Measurements from ENCODE around the gene TRIM56. TPM values are rescaled to one million over a fixed set of nuclear protein-coding genes. Genes with fewer than 3 reads are reported as not detected.
"Not testable (repeated sequence)": the region's sequence is repeated elsewhere in the genome, so short reads cannot be mapped to it uniquely, and the experiment has no call there.

The TRIM56 gene, protein sequence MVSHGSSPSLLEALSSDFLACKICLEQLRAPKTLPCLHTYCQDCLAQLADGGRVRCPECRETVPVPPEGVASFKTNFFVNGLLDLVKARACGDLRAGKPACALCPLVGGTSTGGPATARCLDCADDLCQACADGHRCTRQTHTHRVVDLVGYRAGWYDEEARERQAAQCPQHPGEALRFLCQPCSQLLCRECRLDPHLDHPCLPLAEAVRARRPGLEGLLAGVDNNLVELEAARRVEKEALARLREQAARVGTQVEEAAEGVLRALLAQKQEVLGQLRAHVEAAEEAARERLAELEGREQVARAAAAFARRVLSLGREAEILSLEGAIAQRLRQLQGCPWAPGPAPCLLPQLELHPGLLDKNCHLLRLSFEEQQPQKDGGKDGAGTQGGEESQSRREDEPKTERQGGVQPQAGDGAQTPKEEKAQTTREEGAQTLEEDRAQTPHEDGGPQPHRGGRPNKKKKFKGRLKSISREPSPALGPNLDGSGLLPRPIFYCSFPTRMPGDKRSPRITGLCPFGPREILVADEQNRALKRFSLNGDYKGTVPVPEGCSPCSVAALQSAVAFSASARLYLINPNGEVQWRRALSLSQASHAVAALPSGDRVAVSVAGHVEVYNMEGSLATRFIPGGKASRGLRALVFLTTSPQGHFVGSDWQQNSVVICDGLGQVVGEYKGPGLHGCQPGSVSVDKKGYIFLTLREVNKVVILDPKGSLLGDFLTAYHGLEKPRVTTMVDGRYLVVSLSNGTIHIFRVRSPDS
- total RNA-seq (10 to 100 TPM; 15.3 to 20.4 TPM), polyA plus RNA-seq (ENCODE audit: insufficient read depth, low read depth, low replicate concordance) (8.7 TPM)
- long read RNA-seq, donor 1, full-length matches to known transcripts: 8 of 8 reads
- long read RNA-seq, donor 1, partial matches to known transcripts: 0 of 8 reads
- long read RNA-seq, donor 1, other reads (novel, unspliced or antisense): 0 of 8 reads
- long read RNA-seq, donor 2, full-length matches to known transcripts: 3 of 3 reads
- long read RNA-seq, donor 2, partial matches to known transcripts: 0 of 3 reads
- long read RNA-seq, donor 2, other reads (novel, unspliced or antisense): 0 of 3 reads

- Histone ChIP-seq H3K9me3 (no peaks in the 10 kb centered on the region), H3K4me3 (peak within 1 kb of the TSS; percentile 50 to 83), H3K27ac (peak within 1 kb of the TSS; percentile 89 to 93), H3K36me3 (ENCODE audit: low read depth, missing control alignments) (no peaks in the 10 kb centered on the region), H3K4me1 (peaks cover 16% of the 10 kb centered on the region), H3K27me3 (no peaks in the 10 kb centered on the region)
- peak; percentile 91 for DNase-seq
- TF ChIP-seq, protein P1, sequence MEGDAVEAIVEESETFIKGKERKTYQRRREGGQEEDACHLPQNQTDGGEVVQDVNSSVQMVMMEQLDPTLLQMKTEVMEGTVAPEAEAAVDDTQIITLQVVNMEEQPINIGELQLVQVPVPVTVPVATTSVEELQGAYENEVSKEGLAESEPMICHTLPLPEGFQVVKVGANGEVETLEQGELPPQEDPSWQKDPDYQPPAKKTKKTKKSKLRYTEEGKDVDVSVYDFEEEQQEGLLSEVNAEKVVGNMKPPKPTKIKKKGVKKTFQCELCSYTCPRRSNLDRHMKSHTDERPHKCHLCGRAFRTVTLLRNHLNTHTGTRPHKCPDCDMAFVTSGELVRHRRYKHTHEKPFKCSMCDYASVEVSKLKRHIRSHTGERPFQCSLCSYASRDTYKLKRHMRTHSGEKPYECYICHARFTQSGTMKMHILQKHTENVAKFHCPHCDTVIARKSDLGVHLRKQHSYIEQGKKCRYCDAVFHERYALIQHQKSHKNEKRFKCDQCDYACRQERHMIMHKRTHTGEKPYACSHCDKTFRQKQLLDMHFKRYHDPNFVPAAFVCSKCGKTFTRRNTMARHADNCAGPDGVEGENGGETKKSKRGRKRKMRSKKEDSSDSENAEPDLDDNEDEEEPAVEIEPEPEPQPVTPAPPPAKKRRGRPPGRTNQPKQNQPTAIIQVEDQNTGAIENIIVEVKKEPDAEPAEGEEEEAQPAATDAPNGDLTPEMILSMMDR (IDR thresholded peaks at IDR 0.05): no peak
- no peak for TF ChIP-seq POLR2A (IDR thresholded peaks at IDR 0.05)
- intact Hi-C loops (cut with DNase I; ENCODE audit: low total_unique reads): no loop called here
- 1 to 3% methylated on average over 25 to 26 of the region's 26 CpGs for WGBS, 2 donors
Observed at GRCh38 chr7:101085162-101085964, at the start of gene TRIM56. Gene TRIM56 (plus strand): TSS chr7:101085481. CDS start chr7:101087313, 1,832 bp downstream.

DNA sequence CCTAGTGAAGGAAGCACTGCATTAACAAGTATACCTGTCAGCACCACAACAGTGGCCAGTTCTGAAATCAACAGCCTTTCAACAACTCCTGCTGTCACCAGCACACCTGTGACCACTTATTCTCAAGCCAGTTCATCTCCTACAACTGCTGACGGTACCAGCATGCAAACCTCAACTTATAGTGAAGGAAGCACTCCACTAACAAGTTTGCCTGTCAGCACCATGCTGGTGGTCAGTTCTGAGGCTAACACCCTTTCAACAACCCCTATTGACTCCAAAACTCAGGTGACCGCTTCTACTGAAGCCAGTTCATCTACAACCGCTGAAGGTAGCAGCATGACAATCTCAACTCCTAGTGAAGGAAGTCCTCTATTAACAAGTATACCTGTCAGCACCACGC lies 49.3 kb upstream of the TRIM56 start:
- H3K4me1 ChIP-seq: no peaks in the 10 kb centered on the region
- no peak overlapping the region for H3K4me3 ChIP-seq
- intact Hi-C loops (cut with DNase I; ENCODE audit: low total_unique reads): no loop called here
- no peak overlapping the region for H3K27ac ChIP-seq
- no peaks in the 10 kb centered on the region for H3K9me3 ChIP-seq
- 64 to 79% methylated on average over 4 of the region's 4 CpGs for WGBS, 2 donors
- no peaks in the 10 kb centered on the region for H3K36me3 ChIP-seq (ENCODE audit: low read depth, missing control alignments)
- H3K27me3 ChIP-seq: no peaks in the 10 kb centered on the region
- no peak for DNase-seq
- no peak for TF ChIP-seq POLR2A (IDR thresholded peaks at IDR 0.05)

DNA sequence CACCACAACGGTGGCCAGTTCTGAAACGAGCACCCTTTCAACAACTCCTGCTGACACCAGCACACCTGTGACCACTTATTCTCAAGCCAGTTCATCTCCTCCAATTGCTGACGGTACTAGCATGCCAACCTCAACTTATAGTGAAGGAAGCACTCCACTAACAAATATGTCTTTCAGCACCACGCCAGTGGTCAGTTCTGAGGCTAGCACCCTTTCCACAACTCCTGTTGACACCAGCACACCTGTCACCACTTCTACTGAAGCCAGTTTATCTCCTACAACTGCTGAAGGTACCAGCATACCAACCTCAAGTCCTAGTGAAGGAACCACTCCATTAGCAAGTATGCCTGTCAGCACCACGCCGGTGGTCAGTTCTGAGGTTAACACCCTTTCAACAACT lies 44.0 kb upstream of the TRIM56 start:
- H3K27ac ChIP-seq; H3K36me3 ChIP-seq (ENCODE audit: low read depth, missing control alignments); H3K27me3 ChIP-seq; DNase-seq; H3K4me3 ChIP-seq; H3K4me1 ChIP-seq; intact Hi-C loops (cut with DNase I; ENCODE audit: low total_unique reads); H3K9me3 ChIP-seq: not testable (repeated sequence)
- WGBS, 2 donors: 71 to 77% methylated on average over 6 of the region's 6 CpGs

DNA sequence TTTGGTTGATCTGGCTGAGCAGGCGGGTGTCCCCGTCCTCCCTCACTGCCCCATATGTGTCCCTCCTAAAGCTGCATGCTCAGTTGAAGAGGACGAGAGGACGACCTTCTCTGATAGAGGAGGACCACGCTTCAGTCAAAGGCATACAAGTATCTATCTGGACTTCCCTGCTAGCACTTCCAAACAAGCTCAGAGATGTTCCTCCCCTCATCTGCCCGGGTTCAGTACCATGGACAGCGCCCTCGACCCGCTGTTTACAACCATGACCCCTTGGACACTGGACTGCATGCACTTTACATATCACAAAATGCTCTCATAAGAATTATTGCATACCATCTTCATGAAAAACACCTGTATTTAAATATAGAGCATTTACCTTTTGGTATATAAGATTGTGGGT lies 26.9 kb upstream of the TRIM56 start:
- TF ChIP-seq, protein P1 (IDR thresholded peaks at IDR 0.05): no peak
- TF ChIP-seq POLR2A (IDR thresholded peaks at IDR 0.05): no peak
- H3K4me1 ChIP-seq: no peaks in the 10 kb centered on the region
- no peaks in the 10 kb centered on the region for H3K36me3 ChIP-seq (ENCODE audit: low read depth, missing control alignments)
- H3K27ac ChIP-seq: no peak overlapping the region
- peak; percentile 81 for DNase-seq
- 10 to 18% methylated on average over 9 of the region's 9 CpGs for WGBS, 2 donors
- no peaks in the 10 kb centered on the region for H3K9me3 ChIP-seq
- intact Hi-C loops (cut with DNase I; ENCODE audit: low total_unique reads): loop anchor here (5.0 kb wide), 2 partner anchors 146 to 161 kb away; partner anchors contain the start of gene ACHE
- no peak overlapping the region for H3K4me3 ChIP-seq
- H3K27me3 ChIP-seq: no peaks in the 10 kb centered on the region

- Histone ChIP-seq H3K4me1 (no peaks in the 10 kb centered on the region), H3K27ac (no peak overlapping the region), H3K4me3 (no peak overlapping the region), H3K27me3 (no peaks in the 10 kb centered on the region), H3K36me3 (ENCODE audit: low read depth, missing control alignments) (no peaks in the 10 kb centered on the region), H3K9me3 (no peaks in the 10 kb centered on the region)
- 21 to 23% methylated on average over 9 of the region's 9 CpGs for WGBS, 2 donors
- no peak for DNase-seq
- intact Hi-C loops (cut with DNase I; ENCODE audit: low total_unique reads): loop anchor here (5.0 kb wide), 2 partner anchors 147 to 162 kb away; partner anchors contain the start of gene ACHE
- TF ChIP-seq POLR2A (IDR thresholded peaks at IDR 0.05): no peak
- TF ChIP-seq, protein P1 (IDR thresholded peaks at IDR 0.05): no peak
Observed at GRCh38 chr7:101059620-101059942, 25.7 kb upstream of the TRIM56 start.
